GM19035 (cell line): ENCODE data around the gene AEN.

ENCODE experiments used
- ATAC-seq: cut with Tn5 transposase; IDR thresholded peaks from one replicate; pipeline ENCODE4 v1.9.1; 2021; ENCODE audit not compliant: unreplicated experiment

AEN gene

GRCh38 chr15:88620995-88621772 is at the start of gene AEN:
AEN (plus strand) TSS chr15:88621340; CDS start chr15:88626210, 4,870 bp downstream.
- peak; percentile 87 for ATAC-seq

GRCh38 chr15:88571852-88572259 is 49.3 kb upstream of the AEN start:
- no peak for ATAC-seq

- ATAC-seq = no peak
Measured at GRCh38 chr15:88574077-88574476, 47.1 kb upstream of the AEN start.

GRCh38 chr15:88574655-88575054 is 46.5 kb upstream of the AEN start:
- no peak for ATAC-seq

GRCh38 chr15:88579322-88579721 is 41.8 kb upstream of the AEN start:
- no peak for ATAC-seq

- ATAC-seq = no peak
Measured at GRCh38 chr15:88580532-88580931, 40.6 kb upstream of the AEN start.

GRCh38 chr15:88586401-88587162 is 34.6 kb upstream of the AEN start:
- no peak for ATAC-seq

- ATAC-seq = no peak
Measured at GRCh38 chr15:88590759-88591158, 30.4 kb upstream of the AEN start.

- ATAC-seq = no peak
Measured at GRCh38 chr15:88591384-88591783, 29.8 kb upstream of the AEN start.

- ATAC-seq = no peak
Measured at GRCh38 chr15:88603885-88604284, 17.3 kb upstream of the AEN start.

GRCh38 chr15:88604381-88605188 is 16.6 kb upstream of the AEN start:
- no peak for ATAC-seq

- ATAC-seq = no peak
Measured at GRCh38 chr15:88605189-88606069, 15.7 kb upstream of the AEN start.

- no peak for ATAC-seq
Measured at GRCh38 chr15:88606070-88606794, 14.9 kb upstream of the AEN start.

- no peak for ATAC-seq
Measured at GRCh38 chr15:88607951-88608350, 13.2 kb upstream of the AEN start.

GRCh38 chr15:88608607-88609181 is 12.4 kb upstream of the AEN start:
- no peak for ATAC-seq

- ATAC-seq = no peak
Measured at GRCh38 chr15:88609344-88610090, 11.6 kb upstream of the AEN start.

- no peak for ATAC-seq
Measured at GRCh38 chr15:88610701-88611231, 10.4 kb upstream of the AEN start.

- no peak for ATAC-seq
Measured at GRCh38 chr15:88612186-88612796, 8.8 kb upstream of the AEN start.
